Sigmoid colon (tissue), 4 donors: ENCODE results near the gene TP53I11.

ENCODE experiments used
- EP300 ChIP-seq, 4 donors: sonication (generic); formaldehyde crosslinking; IDR thresholded peaks; one replicate each; pipeline ENCODE4 v1.6.1; 2017; ENCODE audit warnings: antibody characterized with exemption in 4 of 4
- POLR2A ChIP-seq, 2 donors: fragments of 450-650 bp; IDR thresholded peaks; one replicate each; pipeline ENCODE4 v1.6.1; 2016; ENCODE audit warnings: antibody characterized with exemption in 2 of 2, mild to moderate bottlenecking in 2 of 2, moderate library complexity in 2 of 2
- POLR2AphosphoS5 ChIP-seq, 4 donors: sonication (generic); formaldehyde crosslinking; IDR thresholded peaks; one replicate each; pipeline ENCODE4 v1.6.1; 2017; ENCODE audit warnings: antibody characterized with exemption in 4 of 4
- TF ChIP-seq, protein P1 (sequence below), 4 experiments: fragments of 450-650 bp in 3 of 4; fragments of 200-600 bp in 1 of 4; IDR thresholded peaks; one replicate each; pipeline ENCODE4 v1.5.1; 2016 to 2019; ENCODE audit warnings: antibody characterized with exemption in 4 of 4, mild to moderate bottlenecking in 3 of 4, moderate library complexity in 2 of 4

DNA sequence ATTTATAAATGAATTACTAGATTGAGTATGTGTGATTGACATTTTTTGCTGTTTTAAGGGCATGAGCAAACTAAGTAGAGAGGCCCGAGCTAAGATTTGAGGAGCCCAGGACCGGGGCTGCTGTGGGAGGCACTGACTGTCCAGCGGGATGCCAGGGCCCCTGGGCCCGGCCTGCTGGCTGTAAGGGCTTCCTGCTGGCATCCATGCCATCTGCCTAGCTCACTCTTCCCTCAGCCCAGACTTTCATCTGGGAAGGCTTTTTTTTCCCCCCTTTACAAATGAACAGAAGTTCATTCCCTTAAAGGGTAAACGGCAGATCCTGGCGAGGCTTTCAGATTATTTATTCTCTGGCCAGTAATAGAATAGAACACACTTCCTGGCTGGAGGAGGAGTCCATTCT, 16.0 kb upstream of the TP53I11 start:
- TF ChIP-seq, protein P1, sequence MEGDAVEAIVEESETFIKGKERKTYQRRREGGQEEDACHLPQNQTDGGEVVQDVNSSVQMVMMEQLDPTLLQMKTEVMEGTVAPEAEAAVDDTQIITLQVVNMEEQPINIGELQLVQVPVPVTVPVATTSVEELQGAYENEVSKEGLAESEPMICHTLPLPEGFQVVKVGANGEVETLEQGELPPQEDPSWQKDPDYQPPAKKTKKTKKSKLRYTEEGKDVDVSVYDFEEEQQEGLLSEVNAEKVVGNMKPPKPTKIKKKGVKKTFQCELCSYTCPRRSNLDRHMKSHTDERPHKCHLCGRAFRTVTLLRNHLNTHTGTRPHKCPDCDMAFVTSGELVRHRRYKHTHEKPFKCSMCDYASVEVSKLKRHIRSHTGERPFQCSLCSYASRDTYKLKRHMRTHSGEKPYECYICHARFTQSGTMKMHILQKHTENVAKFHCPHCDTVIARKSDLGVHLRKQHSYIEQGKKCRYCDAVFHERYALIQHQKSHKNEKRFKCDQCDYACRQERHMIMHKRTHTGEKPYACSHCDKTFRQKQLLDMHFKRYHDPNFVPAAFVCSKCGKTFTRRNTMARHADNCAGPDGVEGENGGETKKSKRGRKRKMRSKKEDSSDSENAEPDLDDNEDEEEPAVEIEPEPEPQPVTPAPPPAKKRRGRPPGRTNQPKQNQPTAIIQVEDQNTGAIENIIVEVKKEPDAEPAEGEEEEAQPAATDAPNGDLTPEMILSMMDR (IDR thresholded peaks at IDR 0.05) = no peak
- no peak for TF ChIP-seq POLR2AphosphoS5 (IDR thresholded peaks at IDR 0.05)
- TF ChIP-seq EP300 (IDR thresholded peaks at IDR 0.05) = no peak
- TF ChIP-seq POLR2A (IDR thresholded peaks at IDR 0.05) = no peak
